H9 (cell line): ENCODE results near the gene STRN. TPM values are rescaled to one million over a fixed set of nuclear protein-coding genes. Genes with fewer than 3 reads are reported as not detected.
A peak's percentile ranks its signal among the peaks of the same experiment; 100 is the strongest.
"Not testable (repeated sequence)": the region's sequence is repeated elsewhere in the genome, so short reads cannot be mapped to it uniquely, and the experiment has no call there.

Source experiments
- DNase-seq: peaks from one replicate; pipeline ENCODE4 v3.0.0-alpha.2; 2017
- H2AFZ ChIP-seq: one replicate; pipeline ENCODE4 v1.6.1; 2013; ENCODE audit warnings: mild to moderate bottlenecking, low read length, control low read depth, moderate library complexity
- H2AK5ac ChIP-seq: 2 replicates; pipeline ENCODE4 v1.6.1; 2013; ENCODE audit warnings: low read length, control low read depth, mixed read lengths; ENCODE audit not compliant: insufficient read length
- H2BK120ac ChIP-seq: one replicate; pipeline ENCODE4 v1.6.1; 2013; ENCODE audit warnings: low read depth, mild to moderate bottlenecking, low read length, control low read depth, inconsistent platforms; ENCODE audit not compliant: poor library complexity, severe bottlenecking
- H2BK12ac ChIP-seq: 2 replicates; pipeline ENCODE4 v1.6.1; 2013; ENCODE audit warnings: low read length, control low read depth, mixed read lengths, low read depth; ENCODE audit not compliant: insufficient read length
- H2BK15ac ChIP-seq: 2 replicates; pipeline ENCODE4 v1.6.1; 2013; ENCODE audit warnings: low read depth, low read length, control low read depth
- H2BK20ac ChIP-seq: one replicate; pipeline ENCODE4 v1.6.1; 2013; ENCODE audit warnings: low read depth, mild to moderate bottlenecking, low read length, control low read depth, inconsistent platforms; ENCODE audit not compliant: poor library complexity, severe bottlenecking
- H2BK5ac ChIP-seq: 2 replicates; pipeline ENCODE4 v1.6.1; 2013; ENCODE audit warnings: low read length, control low read depth, mixed read lengths; ENCODE audit not compliant: insufficient read length
- H3K14ac ChIP-seq: 2 replicates; pipeline ENCODE4 v1.6.1; 2013; ENCODE audit warnings: low read length, control low read depth; ENCODE audit not compliant: insufficient read depth
- H3K18ac ChIP-seq: 2 replicates; pipeline ENCODE4 v1.6.1; 2013; ENCODE audit warnings: low read depth, mild to moderate bottlenecking, mixed read lengths, low read length, control low read depth; ENCODE audit not compliant: insufficient read length
- H3K23ac ChIP-seq: 2 replicates; pipeline ENCODE4 v1.6.1; 2013; ENCODE audit warnings: low read length, control low read depth, mixed read lengths, low read depth; ENCODE audit not compliant: insufficient read length
- H3K23me2 ChIP-seq: 2 replicates; pipeline ENCODE4 v1.6.1; 2013; ENCODE audit warnings: low read depth, mild to moderate bottlenecking, mixed read lengths, low read length, control low read depth; ENCODE audit not compliant: insufficient read length, poor library complexity, severe bottlenecking
- H3K27ac ChIP-seq: 2 replicates; pipeline ENCODE4 v1.5.1; 2013; ENCODE audit warnings: low read length, control low read depth, mixed read lengths, low read depth; ENCODE audit not compliant: insufficient read length
- H3K27me3 ChIP-seq: 2 replicates; pipeline ENCODE4 v1.6.1; 2013; ENCODE audit warnings: low read length, control low read depth, inconsistent platforms; ENCODE audit not compliant: insufficient read depth
- H3K4ac ChIP-seq: 2 replicates; pipeline ENCODE4 v1.6.1; 2013; ENCODE audit warnings: low read depth, mild to moderate bottlenecking, control low read depth, inconsistent platforms, low read length, moderate library complexity
- H3K4me1 ChIP-seq: 2 replicates; pipeline ENCODE4 v1.6.1; 2013; ENCODE audit warnings: low read length, control low read depth, inconsistent platforms; ENCODE audit not compliant: insufficient read depth
- H3K4me2 ChIP-seq: 2 replicates; pipeline ENCODE4 v1.6.1; 2013; ENCODE audit warnings: low read length, control low read depth, mixed read lengths; ENCODE audit not compliant: insufficient read length, insufficient read depth
- H3K56ac ChIP-seq: 2 replicates; pipeline ENCODE4 v1.6.1; 2013; ENCODE audit warnings: low read depth, mild to moderate bottlenecking, mixed read lengths, low read length, control low read depth; ENCODE audit not compliant: insufficient read length
- H3K79me1 ChIP-seq: 2 replicates; pipeline ENCODE4 v1.6.1; 2013; ENCODE audit warnings: low read depth, mild to moderate bottlenecking, moderate library complexity, low read length, control low read depth, inconsistent platforms; ENCODE audit not compliant: insufficient read depth, poor library complexity, severe bottlenecking
- H3K79me2 ChIP-seq: 2 replicates; pipeline ENCODE4 v1.6.1; 2013; ENCODE audit warnings: low read length, control low read depth, inconsistent platforms; ENCODE audit not compliant: insufficient read depth
- H3K9ac ChIP-seq: 2 replicates; pipeline ENCODE4 v1.6.1; 2013; ENCODE audit warnings: low read length, control low read depth, mixed read lengths; ENCODE audit not compliant: insufficient read length; ENCODE audit errors: extremely low read depth
- H3K9me3 ChIP-seq: one replicate; pipeline ENCODE4 v1.6.1; 2013; ENCODE audit warnings: low read depth, low read length, inconsistent platforms; ENCODE audit not compliant: control insufficient read depth
- H3T11ph ChIP-seq: one replicate; pipeline ENCODE4 v1.6.1; 2013; ENCODE audit warnings: mild to moderate bottlenecking, low read length, control low read depth, inconsistent platforms
- H4K20me1 ChIP-seq: one replicate; pipeline ENCODE4 v1.6.1; 2013; ENCODE audit not compliant: control insufficient read depth, insufficient read length, insufficient read depth
- H4K5ac ChIP-seq: 2 replicates; pipeline ENCODE4 v1.6.1; 2013; ENCODE audit warnings: low read depth, mild to moderate bottlenecking, mixed read lengths, low read length, control low read depth; ENCODE audit not compliant: insufficient read length
- H4K8ac ChIP-seq: replicated peaks from 2 replicates; pipeline ENCODE4 v1.6.1; 2013; ENCODE audit warnings: low read length, control low read depth, mixed read lengths, low read depth; ENCODE audit not compliant: insufficient read length
- H4K91ac ChIP-seq: 2 replicates; pipeline ENCODE4 v1.6.1; 2013; ENCODE audit warnings: low read depth, mild to moderate bottlenecking, moderate library complexity, mixed read lengths, low read length, control low read depth; ENCODE audit not compliant: insufficient read length
- H3K27ac Mint-ChIP-seq, 3 experiments: 2 replicates in 2 of 3; 3 replicates in 1 of 3; pipeline ENCODE4 v1.8.0; 2020 to 2021; ENCODE audit warnings: mixed read lengths in 3 of 3, mild to moderate bottlenecking in 1 of 3, moderate library complexity in 1 of 3
- H3K27me3 Mint-ChIP-seq: 2 replicates; pipeline ENCODE4 v1.8.0; 2021; ENCODE audit warnings: low read depth, mild to moderate bottlenecking, moderate library complexity, mixed read lengths
- H3K36me3 Mint-ChIP-seq, 3 experiments: 2 replicates in 2 of 3; 3 replicates in 1 of 3; pipeline ENCODE4 v1.8.0; 2020 to 2021; ENCODE audit warnings: low read depth in 3 of 3, mixed read lengths in 3 of 3; ENCODE audit not compliant: insufficient read depth in 1 of 3
- H3K4me1 Mint-ChIP-seq, 2 experiments: 2 replicates each; pipeline ENCODE4 v1.8.0; 2020; ENCODE audit warnings: mixed read lengths in 2 of 2
- H3K4me3 Mint-ChIP-seq, 2 experiments: 2 replicates in 1 of 2; 3 replicates in 1 of 2; pipeline ENCODE4 v1.8.0; 2020 to 2021; ENCODE audit warnings: mild to moderate bottlenecking in 2 of 2, mixed read lengths in 2 of 2, moderate library complexity in 1 of 2
- H3K9me3 Mint-ChIP-seq, 2 experiments: 2 replicates in 1 of 2; 3 replicates in 1 of 2; pipeline ENCODE4 v1.8.0; 2020; ENCODE audit warnings: mild to moderate bottlenecking in 2 of 2, mixed read lengths in 2 of 2, moderate library complexity in 1 of 2
- CTCF ChIP-seq: fragments of 200-600 bp; sonication (generic); conservative IDR thresholded peaks from 3 replicates; pipeline ENCODE4 v1.8.0; 2021; ENCODE audit warnings: antibody characterized with exemption, mild to moderate bottlenecking
- WGBS: extraction: QIAGEN DNeasy Blood & Tissue Kit; methylation state at CpG from one replicate; pipeline ENCODE4 v1.1.7; 2013; ENCODE audit warnings: missing lambda C conversion rate, low lambda C conversion rate, mixed read lengths; ENCODE audit not compliant: insufficient read length; ENCODE audit errors: extremely low coverage; 5-methylcytosine and 5-hydroxymethylcytosine counted together
- total RNA-seq: library from RNA; stranded (reverse); gene quantifications from 2 replicates; pipeline ENCODE4 v1.2.1, GENCODE V29; 2021

STRN gene
- total RNA-seq, 1 experiment from 2014 or later = 31.7 TPM

- Histone ChIP-seq H3K9ac (no peak overlapping the region), H3K56ac (no peak overlapping the region), H3K23me2 (no peaks in the 10 kb centered on the region), H3K4ac (no peak overlapping the region), H4K8ac (no peak overlapping the region), H3K4me2 (no peak overlapping the region), H4K5ac (no peak overlapping the region), H3K27me3 (no peaks in the 10 kb centered on the region), H3K18ac (no peak overlapping the region), H4K91ac (no peak overlapping the region), H2BK120ac (no peak overlapping the region), H2BK5ac (no peak overlapping the region), H2BK15ac (no peak overlapping the region), H2AFZ (peak overlapping the region; percentile 77), H3K4me1 (peaks cover 8% of the 10 kb centered on the region; the same call in 1 of the 2 replicates), H3K9me3 (no peaks in the 10 kb centered on the region), H4K20me1 (no peaks in the 10 kb centered on the region), H2BK12ac (no peak overlapping the region), H3K79me2 (no peaks in the 10 kb centered on the region), H3K79me1 (no peaks in the 10 kb centered on the region), H3K14ac (no peak overlapping the region), H3T11ph (no peak overlapping the region), H3K27ac (no peak overlapping the region), H3K23ac (no peak overlapping the region), H2BK20ac (no peak overlapping the region), H2AK5ac (no peak overlapping the region)
- Mint-ChIP-seq H3K4me3 (no peak overlapping the region), H3K36me3 (peaks cover 6 to 22% (median 14%) of the 10 kb centered on the region in 3 experiments; a peak in 5 of 7 replicates), H3K27ac (peak overlapping the region in 2 of 3 experiments; percentile 3 to 10; a peak in 2 of 7 replicates), H3K27me3 (no peaks in the 10 kb centered on the region), H3K9me3 (peaks cover 9 to 16% of the 10 kb centered on the region in 2 experiments; a peak in 4 of 5 replicates), H3K4me1 (peaks cover 29 to 30% of the 10 kb centered on the region in 2 experiments)
- WGBS = no CpG with 5 or more reads among the region's 1 CpG
- no peak for DNase-seq
- no peak for TF ChIP-seq CTCF
Measured at GRCh38 chr2:36831185-36831584, 135.2 kb downstream of the STRN start.

DNA sequence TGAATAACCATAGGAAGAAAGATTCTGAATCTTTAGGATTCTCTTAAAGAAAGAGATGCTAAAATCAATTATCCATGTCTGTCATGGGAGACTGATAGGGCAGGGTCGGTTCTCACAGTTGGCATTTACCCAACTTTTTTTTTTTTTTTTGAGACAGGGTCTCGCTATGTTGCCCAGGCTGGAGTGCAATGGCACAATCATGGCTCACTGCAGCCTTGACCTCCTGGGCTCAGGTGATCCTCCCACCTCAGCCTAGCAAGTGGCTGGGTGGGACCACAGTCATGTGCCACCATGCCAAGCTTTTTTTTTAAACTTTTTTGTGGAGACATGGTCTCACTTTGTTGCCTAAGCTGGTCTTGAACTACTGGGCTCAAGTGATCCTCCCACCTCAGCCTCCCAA, 141.7 kb downstream of the STRN start:
- H2BK20ac ChIP-seq, H2AK5ac ChIP-seq, H3K23ac ChIP-seq, DNase-seq, H3K9ac ChIP-seq, H3K4me3 Mint-ChIP-seq, H3K14ac ChIP-seq, H2BK5ac ChIP-seq, H3K9me3 Mint-ChIP-seq, H2AFZ ChIP-seq, H3K18ac ChIP-seq, H4K5ac ChIP-seq, H4K91ac ChIP-seq, H3K4ac ChIP-seq, H3K36me3 Mint-ChIP-seq, H3K9me3 ChIP-seq, H2BK15ac ChIP-seq, H3K56ac ChIP-seq, H3K23me2 ChIP-seq, H3K27me3 Mint-ChIP-seq, H2BK12ac ChIP-seq, H3K27me3 ChIP-seq, H3K27ac ChIP-seq, H3K79me1 ChIP-seq, H4K8ac ChIP-seq, H3T11ph ChIP-seq, H4K20me1 ChIP-seq, H2BK120ac ChIP-seq, H3K79me2 ChIP-seq, H3K4me1 ChIP-seq: not testable (repeated sequence)
- Mint-ChIP-seq H3K27ac (peak overlapping the region; percentile 20 to 88 (median 87); a peak in 4 of 7 replicates), H3K4me1 (peaks cover 23 to 26% of the 10 kb centered on the region in 2 experiments)
- no CpG with 5 or more reads among the region's 2 CpGs for WGBS
- H3K4me2 ChIP-seq = peak overlapping the region; percentile 29
